Tibial artery (tissue), 4 donors: ENCODE data around the gene ZMYM2.

Source experiments
- DNase-seq, 2 donors: peaks; one replicate each; pipeline ENCODE4 v3.0.0-alpha.2; 2019
- H3K27ac ChIP-seq, 2 donors: fragments of 200-600 bp; sonication (generic) in 1 of 2; 1 replicate in 1 of 2; 2 replicates in 1 of 2; pipeline ENCODE4 v1.5.1; 2018 to 2019; ENCODE audit warnings: mild to moderate bottlenecking in 1 of 2
- H3K27me3 ChIP-seq, 2 donors: fragments of 200-600 bp; sonication (generic) in 1 of 2; one replicate each; pipeline versions ENCODE4 v1.5.1 to v1.6.0; 2016 to 2019
- H3K36me3 ChIP-seq, 3 donors: fragments of 200-600 bp; sonication (generic) in 2 of 3; one replicate each; pipeline ENCODE4 v1.5.1; 2016 to 2019; ENCODE audit warnings: mild to moderate bottlenecking in 2 of 3
- H3K4me1 ChIP-seq, 4 donors: fragments of 200-600 bp; sonication (generic) in 2 of 4; 1 replicate in 3 of 4; 2 replicates in 1 of 4; pipeline ENCODE4 v1.5.1; 2016 to 2019
- H3K4me3 ChIP-seq, 2 donors: fragments of 200-600 bp; sonication (generic) in 1 of 2; 1 replicate in 1 of 2; 2 replicates in 1 of 2; pipeline ENCODE4 v1.5.1; 2018 to 2019; ENCODE audit warnings: mild to moderate bottlenecking in 2 of 2
- H3K9me3 ChIP-seq, 3 donors: fragments of 200-600 bp; sonication (generic) in 1 of 3; one replicate each; pipeline ENCODE4 v1.5.1; 2016 to 2019
- intact Hi-C: fragments of 100-400 bp; cut with DNase I; formaldehyde crosslinking; loops from one replicate; pipeline ENCODE4 v1.15.0; 2023; ENCODE audit warnings: low total_unique reads
- TF ChIP-seq, protein P1 (sequence below), 2 experiments: fragments of 200-600 bp in 1 of 2; fragments of 450-650 bp in 1 of 2; IDR thresholded peaks; one replicate each; pipeline ENCODE4 v1.5.1; 2017 to 2019; ENCODE audit warnings: antibody characterized with exemption in 2 of 2, mild to moderate bottlenecking in 1 of 2, moderate library complexity in 1 of 2

The ZMYM2 gene

DNA sequence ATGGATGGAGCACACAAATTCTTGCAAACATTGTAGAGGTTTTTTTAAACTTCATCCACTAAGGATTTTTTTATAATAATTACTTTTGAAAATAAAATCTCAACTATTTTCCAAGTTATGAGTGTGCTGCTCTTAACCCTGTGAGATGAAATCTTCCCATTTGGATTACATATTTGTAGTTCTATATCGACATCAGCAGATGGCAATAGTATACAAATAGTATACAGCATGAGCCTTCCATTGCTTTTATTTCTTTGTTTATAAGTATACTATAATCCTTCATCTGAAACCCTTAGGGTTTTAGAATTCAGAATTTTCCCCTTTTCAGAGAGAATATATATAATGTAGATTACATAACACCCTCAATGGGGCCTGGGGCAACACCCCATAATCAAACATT lies 131.8 kb downstream of the ZMYM2 start:
- H3K4me3 ChIP-seq: no peak overlapping the region
- no peak overlapping the region for H3K27ac ChIP-seq
- H3K27me3 ChIP-seq: no peaks in the 10 kb centered on the region
- H3K4me1 ChIP-seq: no peaks in the 10 kb centered on the region
- intact Hi-C loops: no loop called here
- TF ChIP-seq, protein P1, sequence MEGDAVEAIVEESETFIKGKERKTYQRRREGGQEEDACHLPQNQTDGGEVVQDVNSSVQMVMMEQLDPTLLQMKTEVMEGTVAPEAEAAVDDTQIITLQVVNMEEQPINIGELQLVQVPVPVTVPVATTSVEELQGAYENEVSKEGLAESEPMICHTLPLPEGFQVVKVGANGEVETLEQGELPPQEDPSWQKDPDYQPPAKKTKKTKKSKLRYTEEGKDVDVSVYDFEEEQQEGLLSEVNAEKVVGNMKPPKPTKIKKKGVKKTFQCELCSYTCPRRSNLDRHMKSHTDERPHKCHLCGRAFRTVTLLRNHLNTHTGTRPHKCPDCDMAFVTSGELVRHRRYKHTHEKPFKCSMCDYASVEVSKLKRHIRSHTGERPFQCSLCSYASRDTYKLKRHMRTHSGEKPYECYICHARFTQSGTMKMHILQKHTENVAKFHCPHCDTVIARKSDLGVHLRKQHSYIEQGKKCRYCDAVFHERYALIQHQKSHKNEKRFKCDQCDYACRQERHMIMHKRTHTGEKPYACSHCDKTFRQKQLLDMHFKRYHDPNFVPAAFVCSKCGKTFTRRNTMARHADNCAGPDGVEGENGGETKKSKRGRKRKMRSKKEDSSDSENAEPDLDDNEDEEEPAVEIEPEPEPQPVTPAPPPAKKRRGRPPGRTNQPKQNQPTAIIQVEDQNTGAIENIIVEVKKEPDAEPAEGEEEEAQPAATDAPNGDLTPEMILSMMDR (IDR thresholded peaks at IDR 0.05): no peak
- H3K36me3 ChIP-seq: peaks cover 11 to 19% (median 16%) of the 10 kb centered on the region in 3 donors
- no peaks in the 10 kb centered on the region for H3K9me3 ChIP-seq
- no peak for DNase-seq

DNA sequence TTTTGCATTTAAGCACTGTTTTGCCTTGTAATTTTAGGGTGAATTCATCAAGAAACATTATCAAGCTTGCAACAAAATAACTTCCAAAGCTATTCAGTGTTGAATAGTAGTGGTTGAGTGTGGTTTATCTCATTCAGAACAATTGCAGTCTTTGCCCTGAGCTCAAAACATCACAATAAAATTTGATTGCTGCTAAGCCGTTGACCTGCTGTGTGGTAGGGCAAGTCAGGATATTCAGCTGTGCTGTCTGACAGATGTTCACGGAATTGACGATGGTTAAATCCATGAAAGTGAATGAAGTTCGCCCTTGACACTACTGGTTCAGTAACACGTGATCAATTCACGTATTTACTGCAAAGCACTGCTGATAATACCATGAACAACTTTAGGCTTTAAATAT lies 135.4 kb downstream of the ZMYM2 start:
- intact Hi-C loops: no loop called here
- H3K27ac ChIP-seq: no peak overlapping the region
- H3K4me1 ChIP-seq: no peaks in the 10 kb centered on the region
- H3K27me3 ChIP-seq: peaks cover 0 to 8% of the 10 kb centered on the region in 2 donors
- DNase-seq: no peak
- TF ChIP-seq, protein P1 (IDR thresholded peaks at IDR 0.05): no peak
- no peaks in the 10 kb centered on the region for H3K36me3 ChIP-seq
- no peaks in the 10 kb centered on the region for H3K9me3 ChIP-seq
- H3K4me3 ChIP-seq: no peak overlapping the region

DNA sequence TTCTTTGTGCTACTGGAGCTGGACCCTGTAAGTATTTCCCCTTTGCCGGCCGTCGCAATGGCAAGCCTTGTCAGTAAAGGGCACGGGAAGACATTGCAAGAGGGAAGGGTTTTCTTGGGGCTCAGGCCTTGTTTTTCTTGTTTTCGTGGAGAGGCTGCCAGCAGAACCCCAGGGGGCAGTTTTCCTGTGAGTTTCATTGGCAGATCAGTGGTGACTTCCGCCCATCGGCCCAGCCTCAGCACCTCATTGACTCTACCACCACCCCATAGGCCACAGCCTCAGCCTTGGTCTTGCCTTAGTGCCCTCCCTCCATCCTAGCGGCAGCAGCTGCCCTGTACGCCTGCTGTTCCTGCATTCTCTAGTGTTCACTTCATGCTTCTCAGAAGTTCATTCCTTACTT lies 140.8 kb downstream of the ZMYM2 start:
- no peak for DNase-seq
- H3K27ac ChIP-seq: no peak overlapping the region
- H3K4me3 ChIP-seq: no peak overlapping the region
- no peaks in the 10 kb centered on the region for H3K36me3 ChIP-seq
- no peaks in the 10 kb centered on the region for H3K4me1 ChIP-seq
- intact Hi-C loops: no loop called here
- H3K27me3 ChIP-seq: peaks cover 0 to 37% of the 10 kb centered on the region in 2 donors
- TF ChIP-seq, protein P1 (IDR thresholded peaks at IDR 0.05): no peak
- no peaks in the 10 kb centered on the region for H3K9me3 ChIP-seq

DNA sequence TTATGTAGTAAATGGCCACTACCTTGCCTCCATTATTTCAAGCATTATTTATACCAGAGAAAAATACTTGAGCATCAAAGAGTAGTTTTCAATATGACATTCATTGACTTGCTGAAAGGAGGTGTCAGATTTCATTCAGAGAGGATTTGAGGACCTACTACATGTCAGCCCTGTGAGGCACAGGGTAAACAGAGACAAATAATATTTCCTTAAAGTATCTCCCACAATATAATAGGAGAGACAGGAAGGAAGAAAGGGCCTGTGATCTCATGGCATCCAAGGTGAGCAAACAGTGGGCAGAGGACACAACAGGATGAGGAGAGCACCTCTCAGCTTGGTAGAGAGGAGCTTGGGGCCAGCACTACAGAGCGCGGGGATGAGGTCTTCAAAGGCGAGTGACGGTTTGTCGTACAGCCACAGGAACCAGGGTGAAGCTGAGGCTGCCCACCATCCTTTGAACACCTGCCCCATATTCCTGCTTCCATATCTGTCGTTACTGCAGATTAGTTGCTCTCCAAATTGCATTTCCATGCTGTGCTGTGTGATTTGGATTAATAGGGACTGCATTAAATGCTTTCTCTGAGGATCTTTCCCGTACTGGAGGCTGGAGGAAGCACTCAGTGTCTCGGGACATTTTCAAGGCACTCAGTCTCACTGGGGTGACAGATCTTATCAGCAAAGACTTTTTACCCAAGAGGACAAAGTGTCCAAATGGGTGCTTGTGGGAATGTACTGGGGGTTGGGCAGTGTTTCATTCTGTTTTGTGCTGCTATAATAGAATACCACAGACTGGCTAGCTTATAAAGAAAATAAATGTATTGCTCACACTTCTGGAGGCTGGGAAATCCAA lies 143.2 kb downstream of the ZMYM2 start:
- intact Hi-C loops: no loop called here
- no peaks in the 10 kb centered on the region for H3K36me3 ChIP-seq
- no peak overlapping the region for H3K4me3 ChIP-seq
- peaks cover 0 to 54% of the 10 kb centered on the region in 2 donors for H3K27me3 ChIP-seq
- no peak overlapping the region for H3K27ac ChIP-seq
- no peaks in the 10 kb centered on the region for H3K9me3 ChIP-seq
- no peak for DNase-seq
- H3K4me1 ChIP-seq: no peaks in the 10 kb centered on the region
- TF ChIP-seq, protein P1 (IDR thresholded peaks at IDR 0.05): no peak

DNA sequence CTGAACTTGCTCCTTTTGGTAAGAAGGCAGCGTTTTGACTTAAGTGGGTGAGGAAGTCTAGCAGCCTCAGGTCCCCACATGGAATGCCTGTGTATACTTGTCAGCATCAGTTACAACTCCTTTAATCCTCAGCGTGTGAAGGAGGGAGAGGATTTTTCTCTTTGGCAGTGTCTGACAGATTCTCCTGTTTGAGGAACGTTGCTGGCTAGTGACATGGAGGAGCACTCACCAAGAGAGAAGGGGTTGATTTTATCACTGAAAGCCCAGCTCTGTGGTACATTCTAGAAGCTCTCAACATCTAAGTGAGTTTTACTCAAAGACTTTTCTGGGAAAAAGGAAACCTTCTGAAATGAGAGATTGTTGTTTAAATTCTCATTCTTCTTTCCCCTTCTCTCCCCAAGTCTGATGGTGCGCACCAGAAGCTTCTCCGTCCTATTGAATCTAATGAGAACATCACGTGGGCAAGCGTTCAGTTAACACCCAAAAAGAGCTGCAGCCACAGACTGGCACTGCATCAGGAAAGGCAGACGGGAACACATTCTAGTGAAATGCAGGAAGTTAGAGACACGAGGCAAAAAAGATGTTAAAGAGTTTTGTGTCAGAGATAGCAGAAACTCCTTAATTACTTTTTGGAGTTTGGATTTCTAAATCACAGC lies 144.1 kb downstream of the ZMYM2 start:
- Histone ChIP-seq H3K4me3 (no peak overlapping the region), H3K9me3 (no peaks in the 10 kb centered on the region), H3K36me3 (no peaks in the 10 kb centered on the region), H3K27me3 (peaks cover 0 to 50% of the 10 kb centered on the region in 2 donors), H3K27ac (no peak overlapping the region), H3K4me1 (no peaks in the 10 kb centered on the region)
- TF ChIP-seq, protein P1 (IDR thresholded peaks at IDR 0.05): no peak
- DNase-seq: no peak
- intact Hi-C loops: no loop called here
